Rectal smooth muscle tissue (tissue), 1 donor: ENCODE measurements around the gene PTPRM.

Experiments
- H3K27ac ChIP-seq: one replicate; pipeline ENCODE4 v1.7.0; 2013; ENCODE audit warnings: low read depth, low read length, inconsistent platforms
- H3K27me3 ChIP-seq: one replicate; pipeline ENCODE4 v1.7.0; 2013; ENCODE audit warnings: low read length; ENCODE audit not compliant: control insufficient read depth, insufficient read depth
- H3K36me3 ChIP-seq: one replicate; pipeline ENCODE4 v1.7.0; 2013; ENCODE audit warnings: low read length; ENCODE audit not compliant: control insufficient read depth, insufficient read depth
- H3K4me1 ChIP-seq: one replicate; pipeline ENCODE4 v1.7.0; 2013; ENCODE audit warnings: low read length; ENCODE audit not compliant: control insufficient read depth, insufficient read depth
- H3K4me3 ChIP-seq: one replicate; pipeline ENCODE4 v1.7.0; 2013; ENCODE audit warnings: low read length
- H3K9ac ChIP-seq: one replicate; pipeline ENCODE4 v1.7.0; 2013; ENCODE audit warnings: low read length

PTPRM gene

DNA sequence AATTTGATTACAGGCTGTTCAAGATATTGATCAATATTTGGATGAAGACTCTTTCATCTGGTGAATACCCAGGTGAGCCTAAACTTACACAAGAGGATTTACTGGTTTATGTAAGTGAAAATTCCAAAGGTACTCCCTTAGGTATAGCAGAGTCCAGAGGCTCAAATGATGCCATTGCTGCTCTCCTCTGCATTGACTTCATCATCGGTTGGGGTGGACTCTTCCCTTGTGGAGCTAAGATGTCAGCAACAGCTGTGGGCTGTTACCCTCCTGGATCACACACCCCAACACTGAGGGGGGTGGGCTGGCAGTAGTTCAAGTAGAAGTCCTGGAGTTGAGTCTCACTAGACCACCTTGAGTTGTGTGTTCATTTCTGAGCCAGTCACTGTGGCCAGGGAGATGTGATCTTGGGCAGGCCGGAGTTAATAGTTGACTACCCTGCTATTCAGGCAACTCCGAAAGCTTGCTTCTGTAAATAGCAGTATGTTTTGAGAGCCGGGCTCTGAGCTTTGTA lies 236.9 kb downstream of the PTPRM start:
- Histone ChIP-seq H3K27me3 (no peaks in the 10 kb centered on the region), H3K27ac (no peak overlapping the region), H3K4me1 (no peaks in the 10 kb centered on the region), H3K9ac (no peak overlapping the region), H3K4me3 (no peak overlapping the region), H3K36me3 (no peaks in the 10 kb centered on the region)

DNA sequence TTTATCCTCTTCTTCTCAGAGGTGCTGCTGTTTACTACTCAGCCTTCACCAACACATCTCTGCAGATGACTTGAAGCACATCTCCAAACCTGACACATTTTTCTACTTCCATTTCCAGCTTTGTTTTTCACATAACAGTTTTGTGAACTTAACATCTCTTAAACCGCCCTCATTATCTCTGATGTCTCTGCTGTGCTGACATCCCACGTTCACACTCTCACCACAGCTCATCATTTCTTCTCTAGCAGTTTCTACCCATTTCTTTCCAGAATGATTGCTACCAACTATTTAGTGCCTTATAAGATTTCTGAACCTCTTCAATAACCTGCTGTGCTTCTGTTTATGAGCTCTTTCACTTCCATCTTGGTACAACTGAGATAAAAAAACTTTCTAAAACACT lies 238.0 kb downstream of the PTPRM start:
- no peaks in the 10 kb centered on the region for H3K4me1 ChIP-seq

DNA sequence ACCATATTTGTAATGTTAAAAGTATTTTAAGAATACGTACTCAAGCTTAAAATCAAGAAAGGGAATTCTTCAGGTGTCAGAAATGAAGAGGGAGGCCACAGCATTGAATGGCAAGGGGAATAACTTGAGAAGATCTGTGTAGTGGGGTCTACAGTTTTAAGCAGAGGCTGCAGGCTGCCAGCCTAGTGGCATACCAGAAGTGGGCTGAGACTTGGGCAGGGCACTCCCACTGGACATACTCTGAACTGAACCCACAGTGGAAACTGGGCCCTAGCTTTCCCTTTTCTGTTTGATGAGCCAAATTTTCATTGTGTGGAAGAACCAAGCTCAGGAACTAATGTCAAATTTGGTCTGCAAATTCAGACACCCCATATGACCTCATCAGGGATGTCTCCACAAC lies 238.8 kb downstream of the PTPRM start:
- Histone ChIP-seq H3K9ac (no peak overlapping the region), H3K36me3 (no peaks in the 10 kb centered on the region), H3K4me3 (no peak overlapping the region), H3K27me3 (no peaks in the 10 kb centered on the region), H3K4me1 (no peaks in the 10 kb centered on the region), H3K27ac (no peak overlapping the region)

More for the DNA sequence above, 238.0 kb downstream of the PTPRM start:
- H3K27me3 ChIP-seq: no peaks in the 10 kb centered on the region
- no peak overlapping the region for H3K9ac ChIP-seq
- no peaks in the 10 kb centered on the region for H3K36me3 ChIP-seq
- H3K4me3 ChIP-seq: no peak overlapping the region
- no peak overlapping the region for H3K27ac ChIP-seq

DNA sequence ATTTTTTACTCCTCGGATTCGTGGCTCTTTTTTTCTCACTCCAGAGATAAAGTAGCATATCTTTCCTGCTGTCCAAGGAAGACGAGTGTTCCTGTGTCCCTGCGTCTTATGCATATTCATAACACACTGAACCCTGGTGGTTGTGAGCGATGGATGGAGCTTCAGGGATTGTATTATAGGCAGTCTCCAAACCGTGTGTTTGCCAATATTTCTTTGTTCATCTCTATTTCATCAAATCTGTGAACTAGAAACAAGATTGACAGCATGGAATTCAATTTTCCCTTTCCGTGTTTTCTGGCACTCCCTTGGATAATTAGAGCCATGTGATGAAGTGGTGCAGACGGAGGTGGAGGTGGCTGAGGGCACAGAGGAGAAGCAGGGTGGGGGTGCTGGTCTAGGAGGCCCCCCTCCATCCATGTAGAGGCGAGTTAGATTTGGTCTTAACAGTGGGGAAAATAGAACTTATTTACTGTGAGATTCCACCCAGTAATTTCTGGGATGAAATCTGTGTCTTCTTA lies 240.9 kb downstream of the PTPRM start:
- Histone ChIP-seq H3K27me3 (no peaks in the 10 kb centered on the region), H3K4me1 (no peaks in the 10 kb centered on the region), H3K9ac (no peak overlapping the region), H3K4me3 (no peak overlapping the region), H3K36me3 (no peaks in the 10 kb centered on the region), H3K27ac (no peak overlapping the region)

DNA sequence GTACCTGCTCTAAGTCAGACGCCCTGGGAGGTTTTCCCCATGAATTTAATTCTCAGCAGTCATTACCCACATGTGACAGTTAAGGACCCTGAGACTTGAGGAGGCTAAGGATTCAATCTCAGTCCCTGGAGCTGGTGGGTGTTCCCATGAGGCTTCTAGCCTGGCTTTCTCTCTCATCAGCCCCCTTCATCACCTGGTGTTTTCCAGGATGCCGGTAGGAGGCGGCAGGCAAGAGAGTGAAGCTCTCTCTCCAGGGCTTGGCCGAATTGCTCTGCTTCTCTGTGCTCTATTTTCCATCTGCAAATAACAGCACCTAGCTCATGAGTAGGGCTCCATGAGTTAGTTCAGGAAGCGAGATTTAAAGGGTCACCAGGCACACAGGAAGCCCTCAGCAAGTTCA lies 241.9 kb downstream of the PTPRM start:
- H3K9ac ChIP-seq: no peak overlapping the region
- no peaks in the 10 kb centered on the region for H3K4me1 ChIP-seq
- no peak overlapping the region for H3K27ac ChIP-seq

DNA sequence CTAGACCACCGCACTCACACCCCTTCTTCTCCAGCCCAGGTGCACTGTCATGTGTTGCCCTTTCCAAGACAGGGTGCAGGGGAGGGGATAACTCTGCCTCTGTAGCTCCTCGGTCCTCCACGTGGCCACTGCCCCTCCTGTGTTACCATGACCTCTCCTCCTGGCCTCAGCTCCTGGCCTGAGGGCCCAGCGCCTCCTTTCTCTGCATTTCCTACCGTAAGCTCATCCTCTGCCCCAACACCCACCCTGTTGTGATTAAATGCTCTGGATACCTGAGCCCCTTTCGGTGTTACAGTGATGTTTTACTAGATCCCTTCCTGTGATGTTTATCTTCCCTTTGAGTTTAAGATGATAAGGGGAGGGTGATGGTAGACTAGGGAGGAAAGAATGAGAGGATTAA lies 242.3 kb downstream of the PTPRM start:
- Histone ChIP-seq H3K9ac (no peak overlapping the region), H3K4me3 (no peak overlapping the region), H3K27me3 (no peaks in the 10 kb centered on the region), H3K27ac (no peak overlapping the region), H3K4me1 (no peaks in the 10 kb centered on the region), H3K36me3 (no peaks in the 10 kb centered on the region)

More for the DNA sequence above, 241.9 kb downstream of the PTPRM start:
- Histone ChIP-seq H3K36me3 (no peaks in the 10 kb centered on the region), H3K4me3 (no peak overlapping the region), H3K27me3 (no peaks in the 10 kb centered on the region)

DNA sequence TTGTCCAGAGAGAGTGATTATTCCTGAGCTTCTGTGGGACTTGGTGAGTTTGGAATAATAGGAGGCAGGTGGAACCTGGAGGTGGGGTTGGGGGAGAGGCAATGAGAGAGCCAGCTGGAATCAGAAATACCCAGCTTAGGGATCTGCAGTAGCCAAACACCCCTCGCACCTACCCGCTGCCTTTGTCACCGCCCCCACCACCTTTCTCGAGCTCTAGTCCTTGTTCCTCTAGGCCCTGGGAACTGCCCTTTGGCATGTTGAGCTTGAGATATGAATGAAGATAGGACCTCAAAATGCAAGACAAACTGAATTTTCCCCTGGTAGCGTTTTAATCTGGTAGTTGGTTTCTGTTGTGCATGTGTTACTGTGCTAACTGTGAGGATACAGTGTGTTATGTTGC lies 242.9 kb downstream of the PTPRM start:
- Histone ChIP-seq H3K27me3 (no peaks in the 10 kb centered on the region), H3K36me3 (no peaks in the 10 kb centered on the region), H3K4me1 (no peaks in the 10 kb centered on the region), H3K27ac (no peak overlapping the region), H3K4me3 (no peak overlapping the region), H3K9ac (no peak overlapping the region)

DNA sequence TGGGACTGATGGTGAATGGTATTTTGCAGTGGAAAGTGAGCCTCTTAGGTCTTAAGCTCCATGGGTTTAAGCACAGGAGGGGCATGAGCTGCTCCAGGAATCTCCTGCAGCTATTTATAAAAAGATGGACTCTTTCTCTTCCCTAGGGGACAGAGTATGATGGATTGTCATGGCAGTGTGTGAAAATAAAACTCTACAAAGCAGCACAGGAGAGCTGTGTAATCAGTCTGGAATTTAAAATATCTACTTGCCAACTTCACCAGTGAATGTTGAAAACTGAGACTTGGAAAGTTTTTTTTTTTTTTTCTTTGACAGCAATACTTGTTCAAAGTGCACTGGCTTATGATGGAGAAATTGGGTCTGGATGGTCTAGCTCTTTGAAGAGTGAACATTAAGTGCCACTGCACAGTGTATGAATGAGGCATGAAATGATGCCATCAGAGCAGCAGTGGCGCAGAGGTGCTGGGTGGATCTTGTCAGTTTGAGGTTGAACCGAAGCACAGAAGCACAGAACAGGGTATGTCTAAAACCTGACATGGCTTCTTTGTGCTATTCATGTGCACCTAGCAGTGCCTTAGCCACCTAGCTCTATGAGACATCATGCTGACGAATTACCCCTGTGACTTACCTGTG lies 245.4 kb downstream of the PTPRM start:
- no peaks in the 10 kb centered on the region for H3K4me1 ChIP-seq
- no peak overlapping the region for H3K27ac ChIP-seq
- H3K36me3 ChIP-seq: no peaks in the 10 kb centered on the region
- no peak overlapping the region for H3K4me3 ChIP-seq
- H3K27me3 ChIP-seq: no peaks in the 10 kb centered on the region
- H3K9ac ChIP-seq: no peak overlapping the region

DNA sequence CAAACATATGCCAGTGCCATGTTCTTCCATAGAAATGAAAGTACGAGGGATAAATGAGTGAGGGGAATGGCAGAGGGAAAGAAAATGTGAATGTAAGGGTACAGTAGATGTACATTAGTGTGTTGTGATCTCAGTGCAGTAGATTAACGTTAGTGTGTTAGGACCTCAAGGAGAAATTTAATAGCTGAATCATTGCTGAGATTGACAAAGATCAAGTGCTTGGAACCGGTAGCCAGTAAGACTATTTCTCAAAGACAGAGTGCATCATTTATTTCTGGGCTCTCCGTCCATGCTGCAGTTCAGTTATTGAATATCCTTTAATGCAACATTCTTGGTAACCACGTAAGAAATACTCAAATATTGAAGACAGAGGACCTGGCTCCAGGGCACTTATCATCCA lies 246.0 kb downstream of the PTPRM start:
- Histone ChIP-seq H3K9ac (no peak overlapping the region), H3K27me3 (no peaks in the 10 kb centered on the region), H3K4me3 (no peak overlapping the region), H3K36me3 (no peaks in the 10 kb centered on the region), H3K4me1 (no peaks in the 10 kb centered on the region), H3K27ac (no peak overlapping the region)

DNA sequence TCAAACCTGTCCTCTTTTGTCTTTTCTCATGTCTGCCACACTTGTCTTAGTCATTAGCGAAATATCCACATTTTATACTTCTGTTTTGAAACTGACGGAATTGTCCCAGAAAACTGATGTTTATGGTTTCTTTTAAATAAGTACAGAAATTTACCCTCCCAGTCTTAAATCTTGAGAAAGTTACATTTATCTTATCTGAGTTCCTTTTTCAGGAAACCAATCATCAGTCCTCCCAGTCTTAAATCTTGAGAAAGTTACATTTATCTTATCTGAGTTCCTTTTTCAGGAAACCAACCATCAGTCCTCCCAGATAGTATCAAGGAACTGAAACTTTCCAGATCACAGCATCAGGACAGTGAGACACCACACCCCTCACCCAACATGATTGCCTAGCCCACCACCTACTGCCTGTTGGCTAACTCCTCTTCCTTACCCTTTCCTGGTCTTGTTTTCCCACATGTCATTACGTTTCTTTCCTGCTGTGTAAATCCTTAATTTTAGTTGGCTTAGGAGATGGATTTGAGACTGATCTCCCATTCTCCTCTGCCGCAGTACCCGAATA lies 247.7 kb downstream of the PTPRM start:
- H3K4me1 ChIP-seq: no peaks in the 10 kb centered on the region

DNA sequence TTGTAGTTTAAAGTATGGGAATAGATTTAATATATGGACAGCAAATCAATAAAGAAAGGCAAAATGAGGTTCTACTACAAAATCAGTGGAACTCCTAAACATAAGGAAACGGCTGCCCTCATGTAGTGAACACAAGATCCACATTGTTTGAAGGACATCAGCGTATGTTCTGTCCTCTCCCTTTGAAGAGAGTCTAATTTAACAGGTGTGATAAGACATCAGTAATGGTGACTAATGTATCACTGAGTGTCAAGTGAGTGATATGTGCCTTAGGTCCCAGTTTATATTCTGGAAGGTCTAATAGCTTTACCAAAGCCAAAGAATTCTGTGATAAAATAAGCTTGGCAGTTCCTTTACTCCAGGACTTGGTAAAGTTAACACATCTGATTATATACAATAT lies 248.7 kb downstream of the PTPRM start:
- Histone ChIP-seq H3K36me3 (no peaks in the 10 kb centered on the region), H3K27me3 (no peaks in the 10 kb centered on the region), H3K9ac (no peak overlapping the region), H3K27ac (no peak overlapping the region), H3K4me3 (no peak overlapping the region), H3K4me1 (no peaks in the 10 kb centered on the region)

More for the DNA sequence above, 247.7 kb downstream of the PTPRM start:
- H3K36me3 ChIP-seq: no peaks in the 10 kb centered on the region
- H3K27me3 ChIP-seq: no peaks in the 10 kb centered on the region
- H3K4me3 ChIP-seq: no peak overlapping the region
- H3K27ac ChIP-seq: no peak overlapping the region
- H3K9ac ChIP-seq: no peak overlapping the region

DNA sequence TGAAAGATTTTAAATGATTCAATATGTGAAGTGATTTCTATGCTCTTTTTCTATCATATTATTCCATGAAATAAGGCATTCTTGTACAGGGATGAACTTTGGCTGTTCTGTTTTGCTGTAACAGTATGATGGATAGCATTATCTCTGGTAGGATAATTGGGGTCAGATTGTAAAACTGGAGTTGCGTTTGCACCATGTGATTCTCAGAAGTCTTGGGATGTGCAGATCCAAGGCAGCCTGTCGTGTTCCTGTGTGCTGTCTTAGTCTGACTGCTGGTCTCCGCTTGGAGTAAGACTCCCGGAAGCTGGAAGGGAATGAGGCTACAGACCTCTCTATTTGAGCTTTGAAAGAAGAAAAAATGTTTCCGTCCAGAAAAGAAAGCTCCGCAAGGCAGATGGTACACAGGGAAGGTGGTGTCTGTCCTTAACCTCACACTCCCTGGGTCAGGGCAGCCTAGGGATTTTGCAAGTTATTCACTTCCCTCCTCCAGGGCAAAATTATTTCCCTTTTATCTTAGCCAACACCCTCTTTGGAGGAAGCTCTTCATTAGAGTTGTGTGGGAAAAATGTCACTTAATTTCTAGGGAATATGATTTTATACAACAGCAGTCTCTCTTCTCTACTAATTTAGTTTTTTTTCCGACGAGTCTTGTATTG lies 250.6 kb downstream of the PTPRM start:
- no peaks in the 10 kb centered on the region for H3K36me3 ChIP-seq
- H3K27ac ChIP-seq: no peak overlapping the region
- H3K9ac ChIP-seq: no peak overlapping the region
- H3K4me3 ChIP-seq: no peak overlapping the region
- no peaks in the 10 kb centered on the region for H3K4me1 ChIP-seq
- no peaks in the 10 kb centered on the region for H3K27me3 ChIP-seq
